GM19099 (cell line): ENCODE measurements around the gene PGD.

Experiments used
- POLR2A ChIP-seq: IDR thresholded peaks from 3 replicates; pipeline ENCODE4 v1.6.1; 2011; ENCODE audit warnings: low read depth; ENCODE audit not compliant: insufficient read length; ENCODE audit errors: extremely low read depth

Gene PGD

GRCh38 chr1:10446790-10447422, 48.0 kb downstream of the PGD start:
- TF ChIP-seq POLR2A: no peak

- TF ChIP-seq POLR2A: no peak
Measured at GRCh38 chr1:10449751-10450150, 50.9 kb downstream of the PGD start, which contains the start of gene CORT. Gene CORT, plus strand, starts transcription at chr1:10450031. Its CDS starts 193 bp downstream, at chr1:10450224.

DNA sequence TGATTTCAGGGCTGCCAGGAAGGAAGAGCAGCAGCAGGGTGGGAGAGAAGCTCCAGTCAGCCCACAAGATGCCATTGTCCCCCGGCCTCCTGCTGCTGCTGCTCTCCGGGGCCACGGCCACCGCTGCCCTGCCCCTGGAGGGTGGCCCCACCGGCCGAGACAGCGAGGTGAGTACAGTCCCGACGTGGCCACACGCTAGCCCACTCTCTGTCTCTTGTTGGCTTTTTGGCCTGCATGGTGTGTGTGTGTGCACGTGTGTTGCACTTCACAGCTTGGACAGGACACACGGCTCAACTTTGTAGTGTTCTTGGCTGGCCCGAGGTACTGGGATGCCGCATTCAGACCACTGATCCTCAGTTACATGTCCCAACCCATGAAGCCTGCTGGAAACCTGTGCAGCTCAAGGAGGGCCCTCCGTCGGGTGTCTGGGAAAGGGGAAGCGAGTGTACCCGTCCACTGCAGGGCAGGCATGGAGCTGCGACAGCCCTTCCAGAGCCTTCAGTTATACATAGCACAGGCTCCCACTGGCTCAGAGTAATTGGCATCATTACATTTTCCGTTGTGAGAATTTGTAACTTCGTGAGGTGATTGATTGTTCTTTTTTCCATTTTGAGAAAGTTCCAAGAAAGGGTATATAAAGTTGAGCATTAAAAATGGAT, 51.4 kb downstream of the PGD start:
- TF ChIP-seq POLR2A: no peak

- TF ChIP-seq POLR2A: no peak
Measured at GRCh38 chr1:10450836-10451235, 52.0 kb downstream of the PGD start.

- TF ChIP-seq POLR2A: no peak
Measured at GRCh38 chr1:10451287-10451686, 52.4 kb downstream of the PGD start.

DNA sequence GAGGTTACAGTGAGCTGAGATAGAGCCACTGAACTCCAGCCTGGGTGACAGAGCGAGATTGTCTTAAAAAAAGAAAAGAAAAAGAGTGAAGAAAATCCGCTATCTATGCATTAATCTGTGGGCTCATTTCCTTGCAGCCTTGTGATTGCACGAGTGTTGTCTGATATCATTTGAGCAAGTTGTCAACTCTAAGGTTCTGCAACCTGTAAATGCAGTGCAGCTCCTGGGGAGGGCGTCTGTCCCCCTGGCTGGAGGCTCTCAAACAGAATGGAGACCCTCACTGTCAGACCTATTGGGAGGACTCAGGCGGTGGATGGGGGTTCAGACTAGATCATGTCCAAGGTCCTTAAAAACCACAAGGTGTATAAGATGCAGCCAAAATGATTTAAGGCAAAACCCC, 57.2 kb downstream of the PGD start:
- TF ChIP-seq POLR2A: no peak

DNA sequence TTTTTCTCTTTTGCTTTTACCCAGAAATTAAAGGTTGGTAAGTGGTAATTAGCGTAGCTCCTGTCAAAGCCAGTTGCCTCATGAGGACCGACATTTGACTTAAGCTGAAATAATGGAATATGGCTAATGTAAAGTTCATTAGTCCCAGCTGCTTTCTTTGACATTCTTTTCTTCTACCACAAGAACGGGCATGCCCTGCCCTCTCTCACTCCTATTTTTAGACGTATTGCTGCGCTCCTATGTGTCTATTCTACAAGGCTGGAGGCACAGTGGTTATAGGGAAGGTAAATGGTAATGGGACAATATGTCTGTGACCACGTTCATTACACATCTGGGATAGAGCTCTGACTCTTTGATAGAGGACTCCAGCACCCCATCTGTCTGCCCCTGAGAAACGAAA, 57.8 kb downstream of the PGD start:
- TF ChIP-seq POLR2A: no peak

DNA sequence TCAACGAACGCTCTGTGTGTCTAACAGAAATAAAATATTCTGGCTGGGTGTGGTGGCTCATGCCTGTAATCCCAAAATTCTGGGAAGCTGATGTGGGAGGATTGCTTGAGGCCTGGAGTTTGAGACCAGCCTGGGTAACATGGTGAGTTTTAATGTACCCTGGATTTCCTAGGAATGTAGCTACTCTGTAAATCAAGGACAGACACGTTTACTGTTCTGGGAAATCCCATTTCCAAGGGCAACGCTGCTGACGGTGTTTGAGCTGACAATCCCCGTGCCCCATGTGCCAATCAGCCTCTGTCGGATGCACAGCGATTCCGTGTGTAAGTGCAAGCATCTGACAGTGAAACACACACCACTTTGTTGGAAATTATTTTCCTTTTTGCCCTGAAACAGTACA, 59.0 kb downstream of the PGD start:
- no peak for TF ChIP-seq POLR2A

DNA sequence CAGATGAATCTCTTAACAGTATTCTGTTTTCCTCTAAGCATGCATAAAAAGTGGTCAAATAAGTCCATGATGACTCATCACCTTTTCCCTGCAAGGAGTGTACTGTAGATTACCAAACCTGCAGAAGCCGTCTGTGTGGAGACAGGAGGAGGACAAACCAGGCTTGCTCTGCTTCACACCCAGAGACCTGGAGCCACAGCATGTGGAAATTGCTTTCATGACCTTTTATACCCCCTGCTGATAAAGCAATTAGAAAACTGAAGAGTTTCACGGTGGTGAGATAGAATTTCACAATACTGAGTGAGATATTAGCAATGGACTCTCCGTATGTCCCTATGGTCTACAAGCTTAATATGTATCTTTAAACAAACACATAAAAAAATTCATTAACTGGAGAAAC, 60.3 kb downstream of the PGD start:
- no peak for TF ChIP-seq POLR2A

GRCh38 chr1:10467078-10467477, 68.2 kb downstream of the PGD start:
- TF ChIP-seq POLR2A: no peak

DNA sequence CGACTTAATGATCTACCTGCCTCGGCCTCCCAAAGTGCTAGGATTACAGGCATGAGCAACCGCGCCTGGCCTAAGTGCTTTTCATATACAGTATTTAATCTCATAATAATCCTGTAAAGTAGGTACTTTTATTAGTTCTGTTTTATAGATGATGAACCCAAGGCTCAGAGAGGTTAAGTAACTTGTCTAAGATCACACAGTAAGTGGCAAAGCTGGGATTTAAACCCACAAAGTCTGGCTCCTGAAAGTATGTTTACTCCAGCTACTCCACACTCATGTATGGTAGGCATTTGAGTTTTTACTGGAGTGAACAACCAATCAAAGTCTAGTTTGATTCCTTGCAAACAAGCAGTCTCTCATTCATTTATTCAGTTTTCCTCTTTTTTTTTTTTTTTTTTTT, 71.2 kb downstream of the PGD start:
- TF ChIP-seq POLR2A: no peak
